GM19467 (cell line): ENCODE results near the gene KCTD15.

Experiments
- ATAC-seq: cut with Tn5 transposase; IDR thresholded peaks from one replicate; pipeline ENCODE4 v1.9.1; 2021; ENCODE audit warnings: mild to moderate bottlenecking, moderate library complexity; ENCODE audit not compliant: unreplicated experiment

Gene KCTD15

DNA sequence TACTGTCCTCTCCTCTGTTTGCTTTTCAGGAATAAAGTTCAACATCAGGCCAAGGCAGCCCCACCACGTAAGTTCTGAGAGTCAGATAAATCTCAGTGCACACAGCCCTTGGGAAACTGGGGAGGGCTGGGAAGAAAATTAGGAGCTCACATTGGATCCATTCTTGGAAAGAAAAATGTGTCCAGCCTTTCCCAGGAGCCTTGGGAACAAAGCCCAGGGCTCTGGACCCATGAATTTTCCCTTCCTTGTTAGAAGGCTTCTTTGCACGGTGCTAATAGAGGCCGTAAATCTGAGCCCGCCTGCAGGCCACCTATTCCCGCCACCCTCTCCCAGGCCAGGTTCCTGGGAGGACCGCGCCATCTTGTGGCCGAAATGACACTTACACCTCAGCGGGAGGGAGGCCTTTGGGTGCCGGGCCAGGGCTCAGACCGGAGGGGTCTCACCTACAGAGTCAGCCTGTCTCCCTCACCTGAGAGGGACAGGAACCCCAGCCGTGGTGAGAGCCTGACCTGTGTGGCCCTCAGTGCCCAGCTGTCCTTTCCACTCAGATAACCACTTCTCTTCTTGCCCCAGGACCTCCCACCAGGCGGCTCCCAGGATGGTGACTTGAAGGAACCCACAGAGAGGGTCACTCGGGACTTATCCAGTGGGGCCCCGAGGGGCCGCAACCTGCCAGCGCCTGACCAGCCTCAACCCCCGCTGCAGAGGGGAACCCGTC lies 25.1 kb upstream of the KCTD15 start:
- ATAC-seq = no peak

DNA sequence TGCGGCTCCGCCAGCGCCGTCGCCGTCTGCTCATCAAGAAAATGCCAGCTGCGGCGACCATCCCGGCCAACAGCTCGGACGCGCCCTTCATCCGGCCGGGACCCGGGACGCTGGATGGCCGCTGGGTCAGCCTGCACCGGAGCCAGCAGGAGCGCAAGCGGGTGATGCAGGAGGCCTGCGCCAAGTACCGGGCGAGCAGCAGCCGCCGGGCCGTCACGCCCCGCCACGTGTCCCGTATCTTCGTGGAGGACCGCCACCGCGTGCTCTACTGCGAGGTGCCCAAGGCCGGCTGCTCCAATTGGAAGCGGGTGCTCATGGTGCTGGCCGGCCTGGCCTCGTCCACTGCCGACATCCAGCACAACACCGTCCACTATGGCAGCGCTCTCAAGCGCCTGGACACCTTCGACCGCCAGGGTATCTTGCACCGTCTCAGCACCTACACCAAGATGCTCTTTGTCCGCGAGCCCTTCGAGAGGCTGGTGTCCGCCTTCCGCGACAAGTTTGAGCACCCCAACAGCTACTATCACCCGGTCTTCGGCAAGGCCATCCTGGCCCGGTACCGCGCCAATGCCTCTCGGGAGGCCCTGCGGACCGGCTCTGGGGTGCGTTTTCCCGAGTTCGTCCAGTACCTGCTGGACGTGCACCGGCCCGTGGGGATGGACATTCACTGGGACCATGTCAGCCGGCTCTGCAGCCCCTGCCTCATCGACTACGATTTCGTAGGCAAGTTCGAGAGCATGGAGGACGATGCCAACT lies 24.4 kb upstream of the KCTD15 start:
- no peak for ATAC-seq

DNA sequence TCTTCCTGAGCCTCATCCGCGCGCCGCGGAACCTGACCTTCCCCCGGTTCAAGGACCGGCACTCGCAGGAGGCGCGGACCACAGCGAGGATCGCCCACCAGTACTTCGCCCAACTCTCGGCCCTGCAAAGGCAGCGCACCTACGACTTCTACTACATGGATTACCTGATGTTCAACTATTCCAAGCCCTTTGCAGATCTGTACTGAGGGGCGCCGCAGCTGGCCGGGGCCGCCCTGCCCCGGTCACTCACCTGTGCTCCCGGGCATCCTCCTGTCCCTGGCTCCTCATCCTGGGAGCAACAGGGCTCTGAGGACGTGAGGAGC lies 23.9 kb upstream of the KCTD15 start:
- ATAC-seq = no peak

DNA sequence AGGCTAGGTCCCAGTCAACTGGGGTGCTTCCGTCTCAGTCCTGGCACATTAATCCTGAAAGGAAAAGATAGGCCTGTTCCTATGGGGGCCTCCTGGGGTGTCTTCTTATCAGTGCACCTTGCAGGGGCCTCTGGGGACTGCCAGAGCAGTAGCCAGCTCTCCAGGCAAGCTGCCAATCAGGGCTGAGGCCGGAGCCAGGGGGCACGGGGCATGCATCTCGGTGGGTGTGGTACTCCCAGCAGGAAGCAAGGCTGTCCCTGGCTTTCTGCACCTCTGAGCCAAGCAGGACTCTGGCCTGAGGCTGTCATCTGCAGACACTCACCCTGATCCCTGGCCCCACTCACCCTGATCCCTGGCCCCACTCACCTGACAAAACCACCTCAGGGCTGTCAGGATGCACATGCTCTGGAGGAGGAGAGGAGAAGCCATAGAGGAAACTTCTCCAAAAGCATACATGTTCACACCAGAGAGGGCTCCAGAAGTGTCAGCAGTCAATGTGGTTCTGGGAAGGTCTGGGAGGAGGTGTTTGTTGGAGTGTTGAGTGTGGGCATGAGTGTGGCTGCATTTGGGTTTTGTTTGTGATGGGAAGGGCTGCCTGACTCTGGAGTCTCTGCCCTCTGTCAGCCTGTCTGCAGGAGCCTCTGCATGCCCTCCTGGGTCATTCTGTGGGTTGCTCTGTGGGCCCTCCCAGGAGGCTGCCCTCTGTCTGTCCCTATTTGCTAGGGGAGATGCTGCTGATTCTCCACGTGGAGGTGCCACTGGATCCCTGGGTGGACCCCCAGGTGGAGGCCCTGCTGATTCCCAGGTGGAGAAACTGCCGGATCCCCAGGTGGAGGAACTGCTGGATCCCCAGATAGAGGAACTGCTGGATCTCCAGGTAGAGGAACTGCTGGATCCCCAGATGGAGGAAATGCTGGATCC lies 22.7 kb upstream of the KCTD15 start:
- no peak for ATAC-seq

DNA sequence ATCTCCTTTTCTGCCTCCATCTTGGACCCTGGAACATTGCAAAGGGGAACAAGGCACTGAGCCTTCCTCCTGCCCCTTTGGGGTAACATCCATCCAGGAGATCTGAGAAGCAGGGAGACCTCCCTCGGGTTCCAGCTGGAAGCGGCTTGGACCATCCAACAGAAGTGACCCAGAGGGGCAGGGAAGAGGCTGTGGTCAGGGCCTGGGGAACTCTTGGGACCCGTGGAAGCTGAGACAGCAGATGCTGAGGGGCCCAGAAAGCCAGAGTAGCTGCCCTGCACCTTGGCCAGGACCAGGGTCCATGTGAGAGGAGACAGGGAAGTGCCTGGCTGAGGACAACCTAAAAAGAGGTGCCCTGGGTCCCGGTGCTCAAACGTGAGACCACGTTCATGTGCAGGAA lies 21.9 kb upstream of the KCTD15 start:
- no peak for ATAC-seq

DNA sequence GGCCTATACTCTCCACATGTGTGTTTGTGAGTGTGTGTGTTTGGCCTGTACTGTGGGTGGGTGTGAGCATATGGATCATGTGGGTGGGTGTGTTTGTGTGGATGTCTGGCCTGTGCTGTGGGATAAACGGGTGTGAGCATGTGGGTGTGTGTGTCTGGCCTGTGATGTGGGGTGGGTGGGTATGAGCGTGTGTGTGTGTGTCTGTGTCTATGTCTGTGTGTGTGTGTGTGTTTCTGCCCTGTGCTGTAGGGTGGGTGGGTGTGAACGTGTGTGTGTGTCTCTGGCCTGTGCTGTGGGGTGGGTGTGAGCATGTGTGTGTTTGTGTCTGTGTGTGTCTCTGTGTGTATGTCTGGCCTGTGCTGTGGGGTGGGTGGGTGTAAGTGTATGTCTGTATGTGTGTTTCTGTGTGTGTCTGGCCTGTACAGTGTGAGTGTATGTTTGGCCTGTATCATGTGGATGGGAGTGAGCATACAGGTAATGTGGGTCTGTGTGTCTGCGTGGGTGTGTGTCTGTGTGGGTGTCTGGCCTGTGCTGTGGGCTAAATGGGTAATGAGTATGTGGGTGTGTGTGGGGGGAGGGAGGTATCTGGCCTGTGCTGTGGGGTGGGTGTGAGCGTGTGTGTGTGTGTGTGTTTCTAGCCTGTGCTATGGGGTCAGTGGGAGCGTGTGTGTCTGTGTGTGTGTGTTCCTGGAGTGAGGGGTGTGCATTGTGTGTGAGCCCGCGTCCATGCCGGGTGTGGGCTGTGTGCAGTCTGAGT lies 20.8 kb upstream of the KCTD15 start:
- no peak for ATAC-seq

DNA sequence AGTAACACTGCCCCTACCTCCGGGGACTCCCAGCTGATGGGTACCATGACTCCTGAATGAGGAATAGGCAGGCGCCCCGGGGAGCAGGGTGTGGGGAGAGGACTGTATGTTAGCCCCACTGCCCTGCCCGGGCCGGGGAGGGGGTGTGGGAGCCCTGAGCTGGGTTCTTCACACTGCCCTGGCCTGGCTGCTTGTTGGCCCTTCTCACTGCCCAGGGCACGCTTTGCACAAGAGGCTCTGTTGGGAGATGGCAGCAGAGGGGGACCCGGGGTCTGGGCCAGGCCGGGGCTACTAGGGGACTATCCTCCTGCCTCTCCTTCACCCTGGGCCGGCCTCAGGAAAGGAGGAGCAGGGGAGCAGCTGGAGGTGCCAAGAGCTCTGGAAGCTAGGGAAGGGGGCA lies 19.3 kb upstream of the KCTD15 start:
- ATAC-seq = no peak

DNA sequence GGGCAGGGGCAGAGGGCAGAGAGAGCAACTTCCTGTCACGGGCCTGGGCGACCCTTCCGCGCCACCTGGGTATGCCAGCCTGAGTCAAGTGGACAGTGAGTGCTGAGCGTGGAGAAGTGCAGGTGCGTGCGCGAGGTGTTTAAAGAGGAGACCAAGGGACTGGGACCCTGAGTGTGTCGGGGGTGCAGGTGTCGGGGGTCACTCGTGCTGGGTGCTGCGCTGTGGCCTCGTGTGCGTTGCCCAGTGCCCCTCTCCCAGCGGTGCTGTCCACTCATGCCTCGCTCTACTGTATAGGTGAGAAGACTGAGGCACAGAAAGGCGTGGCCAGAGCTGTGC lies 18.9 kb upstream of the KCTD15 start:
- ATAC-seq = no peak

DNA sequence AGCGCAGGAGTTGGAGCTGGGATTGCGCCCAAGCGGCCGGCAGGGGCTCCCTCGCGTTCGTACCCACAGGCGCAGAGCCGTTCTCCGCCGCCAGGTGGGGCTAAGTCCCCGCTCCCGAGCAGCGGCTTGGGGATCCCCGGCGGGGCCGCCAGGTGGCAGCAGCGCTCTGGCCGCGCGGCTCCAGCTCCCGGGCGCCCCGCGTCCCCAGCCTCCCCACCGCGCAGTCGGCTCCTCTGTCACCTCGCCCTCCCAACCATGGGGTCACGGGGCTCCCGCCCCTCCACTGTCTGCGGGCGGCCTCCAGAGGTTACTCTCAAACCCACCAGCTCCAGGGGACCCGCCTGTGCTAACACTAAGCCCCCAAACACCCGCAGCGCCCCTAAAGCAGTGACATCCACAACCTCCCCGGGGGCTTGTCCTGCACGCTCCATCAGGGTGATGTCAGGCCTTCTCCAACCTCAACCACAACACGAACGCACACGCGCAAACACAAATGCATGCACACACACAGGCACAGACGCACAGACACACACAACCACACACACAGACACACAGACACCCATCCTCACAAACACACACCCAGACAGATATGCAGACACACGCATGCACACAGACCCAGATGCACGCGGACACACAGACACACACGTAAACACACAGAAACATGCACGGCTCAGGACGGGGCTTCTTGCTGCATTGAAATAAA lies 18.4 kb upstream of the KCTD15 start:
- no peak for ATAC-seq

DNA sequence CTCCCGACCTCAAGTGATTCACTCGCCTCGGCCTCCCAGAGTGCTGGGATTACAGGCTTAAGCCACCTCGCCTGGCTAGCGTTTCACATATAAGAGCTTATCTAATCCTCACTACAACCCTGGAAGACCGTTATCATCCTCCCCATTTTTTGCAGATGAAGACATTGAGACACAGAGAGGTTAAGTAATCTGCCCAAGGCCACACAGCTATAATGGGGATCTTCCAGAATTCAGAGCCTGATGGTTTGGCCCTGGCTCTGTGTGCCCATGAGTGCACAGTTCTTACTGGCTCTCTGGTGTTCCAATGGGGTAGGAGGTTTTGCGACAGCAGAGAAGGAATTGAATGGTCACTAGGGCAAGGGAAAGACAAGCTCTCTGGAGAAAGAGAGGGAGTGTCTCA lies 16.8 kb upstream of the KCTD15 start:
- no peak for ATAC-seq

DNA sequence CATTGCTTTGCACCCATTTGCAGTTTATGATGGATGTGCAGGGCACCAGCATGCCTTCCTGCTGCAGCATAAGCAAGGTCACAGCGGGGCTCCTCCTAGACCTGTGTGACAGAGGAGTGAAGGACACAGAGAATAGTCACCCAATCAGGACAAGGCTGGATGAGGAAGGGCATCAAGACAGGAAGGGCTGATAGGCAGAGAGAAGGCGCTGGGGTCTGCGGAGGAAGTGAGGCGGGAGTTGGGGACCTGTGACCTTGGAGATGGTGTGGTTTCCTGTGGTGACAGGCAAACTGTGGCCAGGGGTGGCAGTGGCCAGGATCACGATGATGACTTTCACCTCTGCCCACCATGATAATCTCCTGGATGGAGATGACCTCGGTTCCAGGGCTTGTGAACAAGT lies 16.4 kb upstream of the KCTD15 start:
- ATAC-seq = no peak

DNA sequence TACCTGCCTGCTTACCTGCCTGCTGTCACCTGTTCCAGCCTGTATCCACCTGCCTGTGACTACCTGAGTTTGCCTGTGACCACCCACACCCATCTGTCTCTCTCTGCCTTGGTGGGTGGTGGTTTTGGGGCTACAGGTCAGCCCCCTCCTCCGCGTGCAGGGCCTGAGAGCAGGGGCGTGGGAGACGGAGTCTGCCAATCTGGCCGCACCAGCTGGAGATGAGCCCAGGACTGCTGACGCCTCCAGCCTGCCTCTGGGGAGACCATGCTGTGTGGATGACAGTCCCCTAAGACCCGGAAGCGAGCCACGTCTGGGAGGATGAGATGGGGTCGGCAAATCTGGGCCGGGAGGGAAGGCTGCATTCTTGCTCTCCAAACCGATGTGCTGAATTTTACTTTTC lies 15.9 kb upstream of the KCTD15 start:
- no peak for ATAC-seq

DNA sequence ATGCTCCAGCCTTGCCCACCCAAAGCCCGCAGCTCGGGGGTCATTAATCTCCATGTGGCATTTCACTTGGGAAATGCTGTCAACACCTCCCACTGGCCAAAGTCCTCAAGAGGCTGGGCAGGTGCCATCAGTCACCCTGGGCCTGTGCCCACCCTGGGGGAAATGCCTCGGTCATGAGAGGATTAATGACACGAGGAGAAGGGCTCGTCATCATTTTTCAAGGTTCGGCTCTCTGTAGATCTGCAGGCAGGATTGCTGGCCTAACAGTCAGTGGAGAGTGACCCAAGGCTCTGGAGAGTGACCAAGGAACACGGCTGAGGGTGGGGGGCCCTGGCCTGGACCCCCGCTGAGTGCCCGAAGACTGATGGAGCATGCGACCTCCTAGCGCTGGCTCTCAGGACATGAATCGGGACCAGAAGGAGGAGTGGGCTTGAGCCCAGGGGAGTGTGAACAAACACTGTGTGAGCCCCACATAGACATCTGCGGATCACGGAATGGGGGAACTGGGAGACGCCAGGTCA lies 15.2 kb upstream of the KCTD15 start:
- no peak for ATAC-seq

DNA sequence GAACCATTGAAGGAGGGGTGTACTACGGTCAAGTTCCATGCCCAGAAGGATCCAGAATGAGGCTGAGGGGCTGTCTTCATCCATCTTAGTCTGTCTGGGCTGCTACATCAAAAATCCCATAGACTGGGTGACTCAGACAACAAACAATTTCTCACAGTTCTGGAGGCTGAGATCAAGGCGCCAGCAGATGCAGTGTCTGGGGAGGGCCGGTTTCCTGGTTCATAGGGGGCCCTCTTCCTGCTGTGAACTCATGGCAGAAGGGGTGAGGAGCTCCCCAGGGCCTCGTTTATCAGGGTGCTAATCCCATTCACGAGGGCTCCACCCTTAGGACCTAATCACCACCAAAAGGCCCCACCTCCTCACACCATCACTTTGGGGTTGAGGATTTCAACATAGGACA lies 14.7 kb upstream of the KCTD15 start:
- ATAC-seq = no peak

DNA sequence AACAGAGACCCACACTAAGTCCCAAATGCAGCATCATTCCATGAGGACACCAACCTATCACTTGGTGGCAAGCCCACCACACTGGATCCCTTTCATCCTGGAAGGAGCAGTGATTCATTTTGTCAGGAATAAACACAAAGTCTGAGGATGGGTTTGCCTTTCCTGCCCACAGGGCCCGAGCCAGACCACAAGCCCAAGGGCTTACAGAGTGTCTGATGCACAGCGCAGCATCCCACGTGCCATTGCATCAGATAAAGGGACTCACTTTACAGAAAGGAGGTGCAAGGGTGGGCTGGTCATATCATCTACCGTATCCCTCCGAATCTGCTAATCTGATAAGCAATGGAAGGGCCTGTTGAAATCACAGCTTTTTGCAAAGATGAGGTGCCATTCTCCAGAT lies 12.2 kb upstream of the KCTD15 start:
- no peak for ATAC-seq

DNA sequence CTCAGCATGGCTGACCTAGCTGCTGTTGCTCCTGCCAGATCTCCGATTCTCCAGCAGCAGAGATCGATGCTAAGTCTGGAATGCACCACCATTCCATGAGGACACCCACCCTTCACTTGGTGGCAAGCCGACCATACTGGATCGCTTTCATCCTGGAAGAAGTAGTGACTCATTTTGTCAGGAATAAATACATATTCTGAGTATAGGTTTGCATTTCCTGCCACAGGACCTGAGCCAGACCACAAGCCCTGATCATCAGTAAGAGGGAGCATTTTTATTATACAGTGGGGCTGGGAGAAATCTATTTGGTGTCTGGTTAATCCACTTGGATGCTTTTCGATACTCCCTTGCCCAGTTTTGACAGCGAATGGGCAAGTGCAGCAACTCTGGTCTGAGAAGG lies 10.9 kb upstream of the KCTD15 start:
- no peak for ATAC-seq

DNA sequence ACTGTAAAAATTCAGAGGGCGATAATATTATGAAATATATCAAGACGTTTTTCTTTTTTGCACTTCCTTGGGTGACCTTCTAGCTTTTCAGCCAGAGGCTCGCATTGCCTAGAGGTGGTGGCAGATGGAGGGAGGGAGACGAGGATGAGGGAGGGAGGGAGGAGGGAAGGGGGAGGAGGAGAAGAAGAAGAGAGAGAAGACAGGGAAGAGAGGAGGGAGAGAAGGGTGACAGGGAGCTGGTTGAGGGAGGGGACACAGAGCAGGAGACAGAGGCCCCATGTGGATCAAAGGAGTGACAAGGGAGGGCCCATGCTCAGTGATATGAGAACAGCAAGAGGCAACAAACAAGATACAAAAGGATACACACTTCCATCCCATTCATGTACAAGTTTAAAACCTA lies 8.0 kb upstream of the KCTD15 start:
- no peak for ATAC-seq

DNA sequence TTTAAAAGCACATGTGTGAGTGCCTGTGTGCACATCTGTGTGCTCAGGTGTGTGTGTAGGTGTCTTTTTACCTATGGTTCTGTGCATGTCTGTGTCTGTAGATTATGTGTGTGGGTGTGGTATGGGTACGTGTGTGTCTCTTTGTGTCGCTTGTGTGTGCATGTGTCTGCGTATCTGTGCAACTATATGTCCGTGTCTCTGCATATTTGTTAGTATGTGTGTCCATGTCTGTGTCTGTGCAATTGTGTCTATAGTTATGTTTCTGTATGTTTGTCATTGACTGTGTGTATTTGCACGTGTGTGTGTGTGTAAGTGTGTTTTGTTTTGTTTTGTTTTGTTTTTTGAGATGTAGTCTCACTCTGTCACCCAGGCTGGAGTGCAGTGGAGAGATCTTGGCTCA lies 7.3 kb upstream of the KCTD15 start:
- no peak for ATAC-seq

DNA sequence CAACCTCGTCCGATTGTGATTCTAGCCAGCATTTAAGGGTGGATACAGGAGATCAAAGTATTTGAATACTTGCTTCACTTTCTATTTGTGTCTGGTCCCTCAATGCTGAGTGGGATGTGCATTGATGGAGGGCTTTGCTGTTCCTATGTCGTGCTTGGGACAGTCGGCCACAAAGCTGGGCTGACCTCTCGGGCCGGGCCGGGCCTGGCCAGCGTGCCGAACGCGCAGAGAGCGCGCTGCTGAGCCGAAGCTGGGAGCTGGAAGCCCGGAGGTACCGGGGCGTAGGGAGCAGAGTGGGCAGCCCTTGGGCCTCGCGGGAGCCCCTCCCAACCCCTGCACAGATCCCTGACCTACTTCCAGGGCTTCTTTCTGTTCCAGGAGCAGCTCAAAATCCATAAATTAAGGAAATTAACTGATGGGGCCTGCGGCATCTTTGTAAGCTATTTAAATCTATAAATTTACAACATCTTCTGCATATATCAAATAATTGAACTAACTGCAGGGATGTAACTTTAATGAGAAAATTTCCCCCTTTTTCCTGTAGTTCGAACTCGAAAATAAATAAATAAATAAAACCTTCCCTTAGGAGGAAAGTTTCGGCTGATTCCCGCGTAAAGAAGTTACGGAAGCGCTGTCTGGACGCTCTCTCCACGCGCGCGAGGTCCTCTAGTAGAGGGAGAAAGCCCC lies 1.8 kb upstream of the KCTD15 start:
- no peak for ATAC-seq
